IMR-90 (cell line): ENCODE data around the gene SMTN. TPM values are rescaled to one million over a fixed set of nuclear protein-coding genes. Genes with fewer than 3 reads are reported as not detected.

Source experiments
- ATAC-seq: fragments of 200-7000 bp; cut with Tn5 transposase; 2 replicates; pipeline ENCODE4 v1.9.1; 2020; ENCODE audit warnings: low read depth, mild to moderate bottlenecking, moderate library complexity
- BruUV-seq: library from RNA; stranded (reverse); fragments of 400-500 nt; replicated peaks from 2 replicates; lab custom pipeline; 2021; lab: Mats Ljungman, UMichigan
- CTCF ChIA-PET: fragments of 300-600 bp; formaldehyde crosslinking; extraction: SDS; loops from one replicate; lab custom pipeline; 2021; ENCODE audit warnings: antibody characterized with exemption; lab: Yijun Ruan, JAX
- POLR2A ChIA-PET: fragments of 300-600 bp; sonication (Branson Sonifier 250); formaldehyde crosslinking; loops from one replicate; lab custom pipeline; 2022; ENCODE audit warnings: antibody characterized with exemption; ENCODE audit not compliant: unreplicated experiment; lab: Charles Lee
- DNase-seq: peaks from one replicate; pipeline ENCODE4 v3.0.0; 2013
- H2AFZ ChIP-seq: replicated peaks from 2 replicates; pipeline ENCODE3; 2013; ENCODE audit warnings: low read length, mild to moderate bottlenecking; ENCODE audit not compliant: poor library complexity
- H2AK5ac ChIP-seq: 2 replicates; pipeline ENCODE4 v1.6.1; 2013; ENCODE audit warnings: low read depth, low read length, inconsistent platforms
- H2AK9ac ChIP-seq: replicated peaks from 2 replicates; pipeline ENCODE3; 2013; ENCODE audit warnings: mild to moderate bottlenecking, low read depth, low read length, moderate library complexity; ENCODE audit not compliant: poor library complexity
- H2BK120ac ChIP-seq: 2 replicates; pipeline ENCODE4 v1.6.1; 2013; ENCODE audit warnings: low read depth, low read length, inconsistent platforms
- H2BK15ac ChIP-seq: 3 replicates; pipeline ENCODE4 v1.6.1; 2013; ENCODE audit warnings: low read depth, low read length, inconsistent platforms
- H2BK20ac ChIP-seq: 2 replicates; pipeline ENCODE4 v1.6.1; 2013; ENCODE audit warnings: low read depth, mild to moderate bottlenecking, inconsistent platforms, low read length, moderate library complexity
- H2BK5ac ChIP-seq: 2 replicates; pipeline ENCODE4 v1.6.1; 2013; ENCODE audit warnings: mild to moderate bottlenecking, low read depth, low read length, inconsistent platforms; ENCODE audit not compliant: poor library complexity, severe bottlenecking
- H3K14ac ChIP-seq: replicated peaks from 2 replicates; pipeline ENCODE4 v1.6.1; 2013; ENCODE audit warnings: low read depth, low read length, inconsistent platforms
- H3K18ac ChIP-seq: 2 replicates; pipeline ENCODE4 v1.6.1; 2013; ENCODE audit warnings: low read depth, low read length, control low read depth
- H3K23ac ChIP-seq: 2 replicates; pipeline ENCODE4 v1.6.1; 2013; ENCODE audit warnings: low read depth, low read length, inconsistent platforms
- H3K27ac ChIP-seq: 2 replicates; pipeline ENCODE4 v1.5.1; 2013; ENCODE audit warnings: mild to moderate bottlenecking, control low read depth, low read length; ENCODE audit not compliant: insufficient read depth
- H3K27me3 ChIP-seq: 2 replicates; pipeline ENCODE4 v1.6.1; 2013; ENCODE audit warnings: low read length; ENCODE audit not compliant: control insufficient read depth, insufficient read depth
- H3K36me3 ChIP-seq: 2 replicates; pipeline ENCODE4 v1.6.1; 2013; ENCODE audit warnings: low read length, mixed read lengths; ENCODE audit not compliant: control insufficient read depth, insufficient read depth
- H3K4ac ChIP-seq: 2 replicates; pipeline ENCODE4 v1.6.1; 2013; ENCODE audit warnings: low read depth, low read length, inconsistent platforms
- H3K4me1 ChIP-seq: 2 replicates; pipeline ENCODE4 v1.6.1; 2013; ENCODE audit warnings: low read length, mixed read lengths; ENCODE audit not compliant: control insufficient read depth, insufficient read depth
- H3K4me2 ChIP-seq: 2 replicates; pipeline ENCODE4 v1.6.1; 2013; ENCODE audit warnings: low read depth, mild to moderate bottlenecking, control low read depth, low read length, moderate library complexity
- H3K4me3 ChIP-seq: 2 replicates; pipeline ENCODE4 v1.5.1; 2013; ENCODE audit warnings: low read depth, mild to moderate bottlenecking, control low read depth, low read length, moderate library complexity; ENCODE audit not compliant: insufficient read depth
- H3K56ac ChIP-seq: 2 replicates; pipeline ENCODE4 v1.6.1; 2013; ENCODE audit warnings: low read length, inconsistent platforms; ENCODE audit not compliant: insufficient read depth; ENCODE audit errors: extremely low read depth
- H3K79me1 ChIP-seq, 2 experiments: 2 replicates each; pipeline ENCODE4 v1.6.1; 2013; ENCODE audit warnings: low read length in 2 of 2, inconsistent platforms in 1 of 2, low read depth in 1 of 2
- H3K9ac ChIP-seq: 2 replicates; pipeline ENCODE4 v1.6.1; 2013; ENCODE audit warnings: low read depth, low read length, control low read depth
- H3K9me1 ChIP-seq: 2 replicates; pipeline ENCODE4 v1.6.1; 2013; ENCODE audit warnings: low read length, inconsistent platforms; ENCODE audit not compliant: insufficient read depth
- H3K9me3 ChIP-seq: 2 replicates; pipeline ENCODE4 v1.6.1; 2013; ENCODE audit warnings: low read length; ENCODE audit not compliant: control insufficient read depth, insufficient read depth
- H4K20me1 ChIP-seq: 2 replicates; pipeline ENCODE4 v1.6.1; 2013; ENCODE audit warnings: low read length, inconsistent platforms; ENCODE audit not compliant: insufficient read depth
- H4K5ac ChIP-seq: 2 replicates; pipeline ENCODE4 v1.6.1; 2013; ENCODE audit warnings: mild to moderate bottlenecking, low read depth, low read length, control low read depth
- H4K8ac ChIP-seq, 2 experiments: 2 replicates each; pipeline ENCODE4 v1.6.1; 2013; ENCODE audit warnings: low read depth in 2 of 2, low read length in 2 of 2, control low read depth in 1 of 2, inconsistent platforms in 1 of 2
- H4K91ac ChIP-seq: 2 replicates; pipeline ENCODE4 v1.6.1; 2013; ENCODE audit warnings: low read depth, low read length, inconsistent platforms; ENCODE audit not compliant: insufficient read depth
- BHLHE40 ChIP-seq: fragments of 150-350 bp; IDR thresholded peaks from 2 replicates; pipeline ENCODE4 v1.6.1; 2016; ENCODE audit warnings: mild to moderate bottlenecking, low read depth, low read length
- FOS ChIP-seq: fragments of 150-350 bp; IDR thresholded peaks from 2 replicates; pipeline ENCODE4 v1.6.1; 2016; ENCODE audit warnings: low read depth, low read length
- MAFK ChIP-seq: IDR thresholded peaks from 2 replicates; pipeline ENCODE4 v1.6.1; 2012; ENCODE audit warnings: low read depth, low read length, improper control_type of control experiment
- POLR2A ChIP-seq: IDR thresholded peaks from 2 replicates; pipeline ENCODE4 v1.6.1; 2012; ENCODE audit warnings: mild to moderate bottlenecking, low read depth, low read length
- RAD21 ChIP-seq: IDR thresholded peaks from 2 replicates; pipeline ENCODE4 v1.6.1; 2012; ENCODE audit warnings: low read length, improper control_type of control experiment
- RCOR1 ChIP-seq: IDR thresholded peaks from 2 replicates; pipeline ENCODE4 v1.6.1; 2012; ENCODE audit warnings: mild to moderate bottlenecking, low read length, improper control_type of control experiment; ENCODE audit not compliant: insufficient replicate concordance
- SMC3 ChIP-seq: fragments of 150-350 bp; IDR thresholded peaks from 2 replicates; pipeline ENCODE4 v1.6.1; 2016; ENCODE audit warnings: low read depth, mild to moderate bottlenecking, antibody characterized with exemption, low read length, moderate library complexity
- USF2 ChIP-seq: fragments of 150-350 bp; IDR thresholded peaks from 2 replicates; pipeline ENCODE4 v1.6.1; 2017; ENCODE audit warnings: mild to moderate bottlenecking, antibody characterized with exemption, low read length, low read depth
- WGBS, 2 experiments: methylation state at CpG; one replicate each; pipeline versions ENCODE4 v1.1.5 to v1.1.7; 2013; ENCODE audit warnings: missing lambda C conversion rate in 2 of 2; ENCODE audit not compliant: insufficient read length in 1 of 2; ENCODE audit errors: extremely low coverage in 2 of 2; 5-methylcytosine and 5-hydroxymethylcytosine counted together
- dilution Hi-C: fragments of 300-500 bp; cut with HindIII; formaldehyde crosslinking; loops from one replicate; pipeline ENCODE4 v1.14.3; 2018; ENCODE audit warnings: low sequenced_read_pairs; ENCODE audit not compliant: unreplicated experiment
- in situ Hi-C: fragments of 300-500 bp; cut with MboI; formaldehyde crosslinking; loops from 3 replicates; pipeline ENCODE4 v1.14.3; 2019; ENCODE audit warnings: low sequenced_read_pairs, inconsistent platforms, mixed read lengths
- intact Hi-C: fragments of 100-400 bp; cut with micrococcal nuclease; formaldehyde crosslinking; loops from 2 replicates; pipeline ENCODE4 v1.10.0; 2022
- polyA plus RNA-seq, 3 experiments: library from polyadenylated mRNA; depleted of rRNA; stranded (reverse); fragments of >200 nt; gene quantifications; 2 replicates each; pipeline ENCODE4 v1.2.3, GENCODE V29; 2012; ENCODE audit warnings: low replicate concordance in 1 of 3
- total RNA-seq: library from RNA; depleted of rRNA; stranded (reverse); fragments of >200 nt; gene quantifications from 2 replicates; pipeline ENCODE4 v1.2.3, GENCODE V29; 2012
- TF ChIP-seq, protein P1 (sequence below): conservative IDR thresholded peaks from 2 replicates; pipeline ENCODE4 v1.5.1; 2012; ENCODE audit warnings: mild to moderate bottlenecking, low read depth, low read length, improper control_type of control experiment

The SMTN gene
- total and polyA plus RNA-seq, 2 of the 4 experiments (the other 2 are of a cell fraction), result 53.6 to 63.7 TPM

DNA sequence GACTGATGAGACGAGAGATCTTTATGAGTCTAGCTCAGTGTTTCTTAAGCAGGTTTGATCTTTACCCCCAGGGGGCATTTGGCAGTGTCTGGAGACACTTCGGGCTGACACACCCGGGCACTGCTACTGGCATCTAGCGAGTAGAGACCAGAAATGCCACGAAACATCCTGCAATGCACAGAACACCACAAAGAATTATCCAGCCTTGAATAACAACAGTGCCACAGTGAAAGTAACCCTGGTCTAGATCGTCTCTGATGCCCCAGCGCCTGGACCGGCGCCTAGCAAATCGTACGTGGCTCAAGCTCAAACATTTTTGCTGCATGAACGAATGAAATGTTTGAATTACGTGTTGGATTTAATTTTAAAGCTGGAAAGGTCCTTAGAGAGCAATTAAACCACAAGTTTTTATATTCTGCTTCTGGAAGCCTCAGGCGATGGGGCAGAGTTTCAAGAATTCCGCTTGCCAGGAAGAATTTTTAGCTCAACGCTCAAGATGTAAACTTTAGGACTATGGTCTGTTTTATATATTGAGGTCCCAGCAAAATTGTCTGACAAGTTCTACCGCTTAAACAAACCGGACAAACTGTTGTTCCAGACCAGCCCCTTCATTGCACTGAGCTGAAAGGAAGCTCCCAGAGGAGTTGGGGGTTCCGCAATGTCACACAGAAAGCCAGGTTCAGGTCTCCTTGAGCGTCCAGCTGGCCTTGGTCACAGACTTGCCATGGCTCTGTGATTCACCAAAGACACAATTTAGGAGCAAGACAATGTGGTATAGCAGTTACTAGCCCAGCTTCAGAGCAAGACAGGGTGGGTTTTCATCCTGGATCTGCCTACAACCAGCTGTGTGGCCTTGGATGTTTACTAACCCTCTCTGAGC is 44.2 kb upstream of the SMTN start:
- in situ Hi-C loops, result no loop called here
- POLR2A ChIA-PET, result interaction anchor here (0.6 kb wide), 1 partner anchor 65 kb away, joined by 3 read pairs; no protein-coding TSS in a partner anchor

More for the DNA sequence above, 44.2 kb upstream of the SMTN start:
- peak overlapping the region; percentile 86; the same call in 1 of the 2 replicates for H3K27ac ChIP-seq
- peak overlapping the region; percentile 60 for H4K91ac ChIP-seq
- H3K23ac ChIP-seq, result peak overlapping the region; percentile 64
- dilution Hi-C loops (no loop called here), intact Hi-C loops (loop anchor here (5.0 kb wide), 1 partner anchor 70 kb away; the partner anchor contains the start of genes MORC2 and TUG1)
- peak overlapping the region; percentile 63 for H2AK5ac ChIP-seq
- no peaks in the 10 kb centered on the region for H3K9me3 ChIP-seq
- WGBS, 2 experiments, result 22% methylated on average over 4 of the region's 20 CpGs; no CpG with 5 or more reads in 1 of the 2 experiments
- H3K4me2 ChIP-seq, result peak overlapping the region; percentile 55
- H4K20me1 ChIP-seq, result no peaks in the 10 kb centered on the region
- TF ChIP-seq, protein P1, sequence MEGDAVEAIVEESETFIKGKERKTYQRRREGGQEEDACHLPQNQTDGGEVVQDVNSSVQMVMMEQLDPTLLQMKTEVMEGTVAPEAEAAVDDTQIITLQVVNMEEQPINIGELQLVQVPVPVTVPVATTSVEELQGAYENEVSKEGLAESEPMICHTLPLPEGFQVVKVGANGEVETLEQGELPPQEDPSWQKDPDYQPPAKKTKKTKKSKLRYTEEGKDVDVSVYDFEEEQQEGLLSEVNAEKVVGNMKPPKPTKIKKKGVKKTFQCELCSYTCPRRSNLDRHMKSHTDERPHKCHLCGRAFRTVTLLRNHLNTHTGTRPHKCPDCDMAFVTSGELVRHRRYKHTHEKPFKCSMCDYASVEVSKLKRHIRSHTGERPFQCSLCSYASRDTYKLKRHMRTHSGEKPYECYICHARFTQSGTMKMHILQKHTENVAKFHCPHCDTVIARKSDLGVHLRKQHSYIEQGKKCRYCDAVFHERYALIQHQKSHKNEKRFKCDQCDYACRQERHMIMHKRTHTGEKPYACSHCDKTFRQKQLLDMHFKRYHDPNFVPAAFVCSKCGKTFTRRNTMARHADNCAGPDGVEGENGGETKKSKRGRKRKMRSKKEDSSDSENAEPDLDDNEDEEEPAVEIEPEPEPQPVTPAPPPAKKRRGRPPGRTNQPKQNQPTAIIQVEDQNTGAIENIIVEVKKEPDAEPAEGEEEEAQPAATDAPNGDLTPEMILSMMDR, result peak; percentile 24
- TF ChIP-seq RCOR1 (no peak), BHLHE40 (no peak), FOS (no peak), USF2 (no peak), POLR2A (no peak), RAD21 (peak; percentile 25; the same call in 1 of the 2 replicates), MAFK (no peak), SMC3 (no peak)
- peak overlapping the region; percentile 65; the same call in 1 of the 3 replicates for H2BK15ac ChIP-seq
- no peak overlapping the region for H3K56ac ChIP-seq
- no peaks in the 10 kb centered on the region for H3K79me1 ChIP-seq
- H2BK5ac ChIP-seq, result peak overlapping the region; percentile 17
- peak overlapping the region; percentile 43 for H4K5ac ChIP-seq
- H3K4me3 ChIP-seq, result peak overlapping the region; percentile 13; the same call in 1 of the 2 replicates
- peaks cover 11% of the 10 kb centered on the region; the same call in 1 of the 2 replicates for H3K9me1 ChIP-seq
- DNase-seq, result peak; percentile 53
- H2BK20ac ChIP-seq, result peak overlapping the region; percentile 81
- H3K14ac ChIP-seq, result peak overlapping the region; percentile 86
- CTCF ChIA-PET, result interaction anchor here (1.0 to 1.6 kb wide), 5 partner anchors 13 to 90 kb away, joined by 3 to 10 read pairs (median 3); partner anchors contain the start of gene SELENOM
- peak overlapping the region; percentile 49 to 69; a peak in 3 of 4 replicates for H4K8ac ChIP-seq
- no peaks in the 10 kb centered on the region for H3K36me3 ChIP-seq
- H3K9ac ChIP-seq, result peak overlapping the region; percentile 49
- H3K18ac ChIP-seq, result peak overlapping the region; percentile 53
- H2BK120ac ChIP-seq, result peak overlapping the region; percentile 74
- H3K27me3 ChIP-seq, result no peaks in the 10 kb centered on the region
- peak; percentile 59 for ATAC-seq
- peak overlapping the region; percentile 72 for H3K4ac ChIP-seq
- H2AK9ac ChIP-seq, result no peak overlapping the region
- BruUV-seq, result no TSS peak
- peaks cover 15% of the 10 kb centered on the region for H3K4me1 ChIP-seq
- peak overlapping the region; percentile 67 for H2AFZ ChIP-seq
